Raji (cell line): ENCODE data around the gene HABP2.

Source experiments
- POLR2A ChIP-seq: IDR thresholded peaks from 2 replicates; pipeline ENCODE4 v1.6.1; 2011; ENCODE audit warnings: low read depth, low read length, control low read depth; ENCODE audit not compliant: insufficient read depth

The HABP2 gene

DNA sequence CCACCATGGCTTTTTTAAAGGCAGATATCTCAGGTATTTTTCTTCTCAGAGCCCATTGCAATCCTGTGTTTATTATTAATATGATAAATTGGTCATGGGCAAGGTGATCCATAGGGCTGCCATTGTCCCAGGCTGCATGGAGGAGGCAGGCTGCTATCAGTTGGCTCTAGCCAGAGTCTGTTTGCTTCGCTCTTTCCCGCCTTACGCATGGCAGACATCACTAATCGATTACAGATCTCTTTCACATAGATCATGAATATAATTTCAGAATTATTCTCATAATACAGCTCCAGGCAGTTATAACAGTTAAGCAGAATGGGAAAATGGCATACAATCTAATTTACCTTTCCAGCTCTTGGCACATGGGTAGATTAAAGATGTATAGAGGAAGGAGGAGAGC lies 30.4 kb upstream of the HABP2 start:
- no peak for TF ChIP-seq POLR2A

DNA sequence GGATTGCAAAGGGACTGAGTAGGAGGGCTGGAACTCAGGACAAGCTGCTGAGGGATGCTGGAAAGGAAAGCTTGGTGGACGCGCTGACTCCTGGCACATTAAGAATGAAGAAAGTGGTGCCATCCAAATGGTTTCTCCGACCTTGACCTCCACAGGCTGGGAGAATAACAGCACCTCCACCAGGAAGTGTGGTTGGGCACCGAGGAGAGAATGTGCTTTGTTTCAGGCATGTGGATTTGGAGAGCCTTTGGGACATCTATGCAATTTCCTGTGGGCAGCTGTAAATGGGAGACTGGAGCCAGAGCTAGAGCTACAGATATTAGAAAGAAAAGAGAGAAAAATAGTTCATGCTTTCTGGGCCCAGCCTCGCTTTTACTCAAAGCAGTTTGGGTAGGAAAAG lies 29.8 kb upstream of the HABP2 start:
- no peak for TF ChIP-seq POLR2A

DNA sequence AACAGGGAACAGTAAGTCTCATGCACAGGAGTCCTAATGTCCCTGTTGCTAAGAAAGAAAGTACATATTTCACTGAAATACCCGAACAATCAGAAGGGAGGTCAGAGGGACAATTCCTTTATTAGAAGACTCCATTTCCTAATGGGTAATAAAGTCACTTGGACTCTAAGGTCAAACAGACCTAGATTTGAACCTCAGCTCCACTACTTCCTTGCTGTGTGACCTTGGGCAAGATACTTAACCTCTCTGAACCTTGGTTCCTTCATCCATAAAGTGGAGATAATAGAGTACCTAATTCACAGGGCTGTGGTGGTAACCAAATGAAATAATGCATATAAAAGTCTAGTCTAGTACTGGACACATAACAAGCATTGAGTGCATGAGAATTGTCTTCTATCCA lies 29.2 kb upstream of the HABP2 start:
- no peak for TF ChIP-seq POLR2A

DNA sequence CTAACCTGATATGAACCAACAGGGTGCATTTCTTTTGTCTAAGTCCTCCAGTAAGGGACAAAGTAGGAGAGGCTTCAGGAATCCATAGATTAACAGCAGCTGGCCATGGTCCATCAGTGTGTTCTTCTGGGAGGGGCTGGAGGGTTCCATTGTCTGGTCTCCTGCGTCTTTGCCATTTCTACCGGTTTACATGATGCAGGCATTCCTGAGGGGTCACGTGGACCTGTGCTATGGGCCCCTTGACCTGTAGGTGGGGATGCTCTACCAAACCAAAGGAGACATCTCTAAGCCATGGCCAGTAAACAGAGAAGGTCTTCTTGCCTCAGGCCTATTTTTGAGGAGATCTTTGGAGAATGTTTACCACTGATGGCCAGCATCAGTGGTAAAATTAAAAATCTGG lies 28.7 kb upstream of the HABP2 start:
- no peak for TF ChIP-seq POLR2A

DNA sequence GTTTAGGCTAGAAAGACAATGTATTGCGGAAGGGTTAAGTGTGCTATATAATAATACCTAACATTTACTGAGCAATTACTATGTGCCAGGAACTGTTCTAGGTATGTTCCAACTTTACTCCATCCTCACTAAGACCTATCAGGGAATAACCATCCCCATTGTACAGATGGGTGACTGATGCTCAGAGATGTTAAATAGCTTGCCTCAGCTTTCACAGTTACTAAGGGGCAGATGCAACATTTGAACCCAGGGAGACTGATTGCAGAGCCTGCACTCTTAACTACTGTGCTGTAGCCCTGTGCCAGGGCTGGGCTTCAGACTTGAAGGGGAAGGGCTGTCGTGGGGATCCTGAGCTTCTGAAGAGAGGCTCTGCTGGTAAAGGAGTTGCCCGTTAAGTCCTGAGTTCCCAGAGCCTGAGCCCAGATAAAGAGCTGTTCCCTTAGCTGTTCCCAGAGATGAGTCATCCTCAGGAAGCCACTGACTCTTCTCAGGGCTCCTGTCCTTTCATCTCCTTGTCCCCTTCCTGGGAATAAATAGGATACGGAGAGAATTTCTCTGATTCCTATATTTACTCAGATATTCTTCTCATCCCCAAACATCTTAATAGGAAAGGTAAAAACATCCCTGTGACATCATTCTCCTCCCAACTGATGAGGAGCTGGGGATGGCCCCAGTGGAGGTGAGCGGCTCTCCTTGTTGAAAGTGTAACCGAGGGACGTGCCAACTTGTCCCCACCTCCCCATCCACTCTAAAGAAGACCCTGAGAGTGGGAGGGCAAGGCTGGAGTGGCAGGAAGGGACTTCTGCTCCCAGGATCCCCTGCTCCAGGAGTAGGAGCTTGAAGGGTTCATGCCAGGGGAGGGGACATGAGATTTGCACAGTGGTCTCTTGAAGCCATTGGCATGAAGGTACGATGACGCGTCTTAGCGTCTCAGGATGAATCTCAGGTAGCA lies 28.0 kb upstream of the HABP2 start:
- TF ChIP-seq POLR2A: no peak

DNA sequence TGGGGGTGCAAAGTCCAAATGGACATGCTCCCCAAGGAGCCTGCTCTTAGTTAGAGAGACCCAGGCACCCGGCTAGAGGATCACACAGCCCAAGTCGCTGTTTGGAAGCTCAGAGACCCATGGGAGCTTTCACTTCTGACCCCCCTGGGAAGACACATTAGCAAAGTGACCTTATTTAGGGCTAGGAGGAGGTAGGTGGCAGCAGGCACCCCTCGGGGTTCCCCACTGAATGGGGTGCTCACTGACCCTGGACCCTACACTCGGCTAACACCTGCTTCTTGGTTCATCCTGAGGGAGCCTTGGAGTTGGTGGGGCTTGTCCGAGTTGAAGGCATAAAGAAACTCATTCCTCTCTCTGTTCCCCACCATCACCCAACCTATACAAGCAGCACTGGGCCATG lies 27.1 kb upstream of the HABP2 start:
- no peak for TF ChIP-seq POLR2A

DNA sequence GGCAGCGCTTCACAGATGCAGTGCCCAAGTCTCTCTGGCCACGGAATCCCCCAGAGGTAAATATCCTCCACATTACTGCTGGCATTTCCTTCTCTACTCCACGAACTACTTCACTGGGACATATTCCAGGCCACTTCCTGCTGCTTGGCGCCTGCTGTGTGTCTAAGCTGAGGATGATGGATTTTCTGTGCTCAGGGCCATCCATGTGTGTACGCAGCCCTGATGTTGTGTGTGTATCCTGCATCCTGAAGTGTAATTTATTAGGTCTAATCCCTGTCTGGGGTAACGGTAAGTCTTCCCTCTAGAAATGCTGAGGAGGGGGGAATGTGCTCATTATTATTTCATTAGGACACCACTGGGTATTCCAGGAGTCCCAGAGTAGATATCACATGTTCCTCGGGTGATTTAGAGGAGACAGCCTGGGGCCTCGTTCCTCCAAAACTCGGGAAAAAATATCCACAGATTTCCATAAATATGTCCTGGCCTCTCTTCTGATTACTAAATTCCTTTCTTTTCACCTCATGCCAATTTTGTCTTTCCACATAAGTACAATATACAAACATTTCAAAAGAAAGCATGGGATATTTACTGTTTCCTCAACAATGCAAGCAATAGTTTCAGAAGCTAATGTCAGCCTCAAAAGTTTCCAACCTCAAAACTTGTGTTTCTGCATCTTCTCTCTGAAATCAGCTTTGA lies 25.5 kb upstream of the HABP2 start:
- TF ChIP-seq POLR2A: no peak

DNA sequence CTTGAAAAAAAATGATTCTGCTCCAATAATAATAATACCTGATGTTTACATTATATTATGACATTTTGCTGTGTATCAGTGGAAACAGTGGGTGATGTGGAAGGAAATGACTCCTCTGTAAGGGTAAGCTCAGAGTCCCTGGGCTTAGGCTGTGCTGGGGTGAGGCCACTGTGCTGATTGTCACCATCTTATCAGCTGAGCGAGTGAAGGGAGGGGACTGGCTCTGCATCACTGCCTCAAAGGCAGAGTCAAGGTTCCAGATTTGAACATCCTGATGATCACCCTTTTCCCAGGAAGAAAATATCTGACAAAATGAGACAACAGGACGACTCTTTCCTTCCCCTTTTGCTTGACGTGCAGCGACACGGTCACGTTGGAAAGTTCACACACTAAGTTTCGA lies 24.0 kb upstream of the HABP2 start:
- TF ChIP-seq POLR2A: no peak

DNA sequence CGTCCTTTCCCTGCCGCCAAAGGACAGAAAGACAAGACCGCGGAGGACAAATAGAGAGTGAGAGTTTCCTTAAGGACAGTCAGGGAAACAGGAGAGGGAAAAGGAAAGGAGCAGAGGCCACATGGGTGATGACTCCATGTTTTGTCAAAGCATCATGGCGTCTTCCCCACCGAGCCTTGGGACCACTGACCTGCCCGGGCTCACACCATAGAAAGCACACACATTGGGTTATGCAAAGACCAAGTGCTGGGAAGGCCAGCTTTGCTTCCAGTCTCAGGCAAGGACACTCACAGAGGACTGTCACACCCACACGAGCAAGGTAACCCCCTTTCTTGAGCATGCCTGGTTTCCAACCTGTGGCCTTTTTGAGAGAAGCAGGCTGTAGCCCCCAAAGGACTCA lies 23.3 kb upstream of the HABP2 start:
- no peak for TF ChIP-seq POLR2A

DNA sequence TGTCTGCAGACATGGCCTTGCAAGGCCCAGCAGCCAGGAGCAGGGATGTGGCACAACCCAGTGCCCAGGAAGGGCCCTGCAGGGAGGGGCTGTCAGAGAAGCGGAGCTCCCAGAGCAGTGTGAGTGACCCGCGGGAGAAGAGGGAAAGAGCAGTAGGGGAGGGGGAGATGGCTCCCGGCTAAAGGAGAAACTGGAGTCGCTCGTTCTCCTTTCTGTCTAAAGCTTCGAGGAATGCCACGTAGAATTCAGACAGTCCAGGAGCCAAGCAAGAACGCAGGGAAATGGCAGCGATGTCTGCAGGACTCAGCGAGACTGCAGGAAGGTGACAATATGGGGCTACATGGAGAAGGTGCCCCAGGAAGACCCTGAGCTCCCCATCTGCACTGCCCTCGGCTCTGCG lies 22.4 kb upstream of the HABP2 start:
- TF ChIP-seq POLR2A: no peak

DNA sequence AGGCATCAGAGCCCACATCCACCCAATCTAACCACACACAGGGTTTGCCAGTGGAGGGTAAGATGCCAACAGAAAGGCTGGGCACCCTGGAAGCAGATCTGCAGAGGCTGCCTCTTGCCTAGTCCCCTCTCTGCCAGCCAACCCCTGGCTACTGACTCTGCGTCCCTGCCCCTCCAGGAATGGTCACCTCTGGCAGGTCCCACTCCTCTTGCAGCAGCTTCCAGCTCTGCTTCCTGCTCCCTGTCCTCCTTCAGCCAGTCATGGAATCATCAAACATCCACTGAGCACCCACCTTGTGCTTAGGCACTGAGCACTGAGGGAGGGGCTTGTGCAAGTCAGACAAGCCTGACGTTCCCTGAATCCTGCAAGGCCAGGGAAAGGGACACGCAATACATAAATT lies 20.1 kb upstream of the HABP2 start:
- no peak for TF ChIP-seq POLR2A

DNA sequence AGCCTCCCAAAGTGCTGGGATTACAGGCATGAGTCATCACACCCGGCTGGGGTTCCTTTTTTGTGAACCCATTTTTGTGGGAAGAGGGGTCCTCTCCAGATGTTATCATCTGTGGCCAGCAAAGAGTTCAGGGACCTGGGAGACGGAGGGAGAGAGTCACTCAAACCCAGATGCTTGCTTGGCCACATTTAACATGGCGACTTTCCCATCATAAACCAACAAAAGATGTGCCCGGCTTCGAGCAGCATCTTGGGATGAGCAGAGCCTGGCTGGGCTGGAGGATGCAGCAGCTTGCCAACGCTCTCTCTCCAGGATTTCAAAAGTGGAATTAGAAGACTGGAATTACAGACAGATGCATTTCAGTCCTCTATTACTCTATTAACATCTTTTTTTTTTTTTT lies 19.1 kb upstream of the HABP2 start:
- TF ChIP-seq POLR2A: no peak

DNA sequence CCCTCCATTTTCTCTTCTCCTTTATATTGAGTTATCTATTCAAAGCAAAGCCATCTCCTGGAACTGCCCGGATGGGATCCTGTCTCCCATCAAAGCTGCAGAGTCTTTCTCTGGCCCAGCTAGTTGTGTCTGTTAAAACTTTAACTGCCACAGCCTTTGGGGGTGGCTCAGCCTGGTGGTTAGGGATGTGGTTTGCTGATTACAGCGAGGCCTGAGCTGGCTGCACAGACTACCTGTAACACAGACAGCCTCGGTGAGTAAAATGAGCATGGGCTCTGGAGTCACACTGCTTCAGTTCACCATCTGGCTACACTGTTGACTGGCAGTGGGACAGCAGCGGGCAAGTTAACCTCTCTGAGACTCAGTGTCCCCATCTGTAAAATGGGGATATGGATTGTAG lies 18.4 kb upstream of the HABP2 start:
- no peak for TF ChIP-seq POLR2A

DNA sequence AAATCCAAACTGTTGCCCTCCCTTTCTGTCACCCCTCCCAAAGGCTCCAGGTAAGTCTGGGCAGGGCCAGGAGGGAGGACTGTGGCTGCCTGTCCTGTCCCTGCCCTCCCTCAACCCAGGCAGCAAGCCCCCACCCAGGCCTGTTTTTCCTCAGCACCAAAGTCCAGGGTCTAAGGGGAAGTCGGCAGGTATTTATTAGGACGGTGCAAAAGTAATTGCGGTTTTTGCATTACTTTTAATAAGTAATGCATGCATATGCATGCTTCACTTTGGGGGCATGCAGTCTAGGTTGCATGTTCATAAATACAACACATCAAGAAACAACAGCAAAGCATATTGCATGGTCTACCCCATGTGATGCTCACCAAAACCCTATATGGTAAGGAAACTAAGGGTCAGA lies 15.2 kb upstream of the HABP2 start:
- no peak for TF ChIP-seq POLR2A

DNA sequence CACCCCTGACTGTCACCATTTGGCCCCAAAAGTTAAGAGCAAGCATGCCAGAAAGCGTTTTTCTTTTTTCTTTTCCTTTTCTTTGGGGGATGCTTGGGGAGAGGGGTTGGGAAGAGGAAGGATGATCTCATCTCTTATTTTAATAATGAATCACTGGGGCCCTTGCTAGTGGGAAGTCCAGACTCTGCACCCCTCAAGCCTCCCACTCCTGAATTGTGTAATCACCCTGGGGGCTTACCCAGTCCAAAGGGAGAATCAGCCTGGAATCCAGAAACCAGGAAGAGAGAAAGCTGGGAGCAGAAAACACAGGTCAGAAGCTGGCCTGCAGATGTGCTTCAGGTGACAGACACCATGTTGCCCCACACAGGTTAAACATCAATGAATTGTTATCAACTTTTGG lies 14.7 kb upstream of the HABP2 start:
- no peak for TF ChIP-seq POLR2A

DNA sequence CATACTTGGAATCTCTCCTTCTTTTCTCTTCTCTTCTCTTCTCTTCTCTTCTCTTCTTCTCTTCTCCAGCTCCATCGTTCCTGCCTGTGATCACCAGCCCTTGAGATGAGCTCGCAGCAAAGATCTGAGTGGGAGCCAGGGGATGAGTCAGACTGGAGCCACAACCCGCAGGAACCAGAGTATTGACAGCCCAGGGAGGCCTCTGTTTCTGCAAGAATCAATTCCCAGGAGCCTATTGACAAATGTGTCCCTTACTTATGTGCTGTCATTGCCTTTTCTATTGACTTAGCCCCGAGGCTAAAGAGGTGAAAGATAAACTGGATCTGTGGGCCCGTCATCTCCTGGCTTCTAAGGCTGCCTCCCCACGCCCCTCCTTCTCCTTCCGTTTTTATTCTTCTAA lies 13.1 kb upstream of the HABP2 start:
- no peak for TF ChIP-seq POLR2A
